Measurements from ENCODE around the gene RNPS1. TPM values are rescaled to one million over a fixed set of nuclear protein-coding genes. Genes with fewer than 3 reads are reported as not detected.

The RNPS1 gene
- polyA plus RNA-seq, 1 donor from 2014 or later: 180 TPM

DNA sequence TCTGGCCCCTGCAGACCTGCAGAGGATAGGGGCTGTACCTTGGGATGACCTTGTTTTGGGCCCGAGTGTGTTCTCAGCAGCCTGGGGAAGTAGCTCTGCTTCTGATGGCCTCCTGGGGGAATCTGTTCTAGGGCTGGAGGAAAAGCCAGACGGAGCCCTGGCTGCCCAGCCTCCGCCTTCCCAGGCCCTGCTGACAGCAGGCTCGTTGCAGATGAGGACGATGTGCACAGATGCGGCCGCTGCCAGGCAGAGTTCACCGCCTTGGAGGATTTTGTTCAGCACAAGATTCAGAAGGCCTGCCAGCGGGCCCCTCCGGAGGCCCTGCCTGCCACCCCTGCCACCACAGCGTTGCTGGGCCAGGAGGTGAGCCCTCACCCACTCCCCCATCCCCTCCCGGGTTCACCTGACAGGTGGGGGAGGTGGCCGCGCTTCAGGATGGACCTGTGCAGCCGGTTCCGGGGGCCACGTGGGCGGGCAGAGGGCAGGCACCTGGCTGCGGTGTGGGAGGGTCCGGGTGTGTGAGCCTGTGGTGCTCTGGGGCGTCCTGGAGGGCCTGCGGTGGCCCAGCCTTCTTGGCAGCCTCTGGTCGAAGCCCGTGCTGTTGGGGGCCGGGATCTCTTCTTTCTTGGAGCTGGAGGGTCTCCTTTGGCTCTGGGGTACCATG, 39.6 kb downstream of the RNPS1 start:
- no peak overlapping the region for H2AFZ ChIP-seq (ENCODE audit: low read depth, low read length)
- TF ChIP-seq EZH2 (IDR thresholded peaks at IDR 0.05; ENCODE audit: borderline replicate concordance, insufficient read depth, low read length, poor library complexity, severe bottlenecking) (no peak), TAF1 (IDR thresholded peaks at IDR 0.05; ENCODE audit: low read depth) (no peak), MXI1 (conservative IDR thresholded peaks at IDR 0.05; ENCODE audit: poor library complexity, severe bottlenecking) (no peak), SMC3 (conservative IDR thresholded peaks at IDR 0.05; ENCODE audit: poor library complexity) (no peak), EP300 (conservative IDR thresholded peaks at IDR 0.05; ENCODE audit: poor library complexity, severe bottlenecking) (no peak), RAD21 (conservative IDR thresholded peaks at IDR 0.05) (no peak), POLR2AphosphoS5 (IDR thresholded peaks at IDR 0.05) (no peak)
- TF ChIP-seq, protein P1, sequence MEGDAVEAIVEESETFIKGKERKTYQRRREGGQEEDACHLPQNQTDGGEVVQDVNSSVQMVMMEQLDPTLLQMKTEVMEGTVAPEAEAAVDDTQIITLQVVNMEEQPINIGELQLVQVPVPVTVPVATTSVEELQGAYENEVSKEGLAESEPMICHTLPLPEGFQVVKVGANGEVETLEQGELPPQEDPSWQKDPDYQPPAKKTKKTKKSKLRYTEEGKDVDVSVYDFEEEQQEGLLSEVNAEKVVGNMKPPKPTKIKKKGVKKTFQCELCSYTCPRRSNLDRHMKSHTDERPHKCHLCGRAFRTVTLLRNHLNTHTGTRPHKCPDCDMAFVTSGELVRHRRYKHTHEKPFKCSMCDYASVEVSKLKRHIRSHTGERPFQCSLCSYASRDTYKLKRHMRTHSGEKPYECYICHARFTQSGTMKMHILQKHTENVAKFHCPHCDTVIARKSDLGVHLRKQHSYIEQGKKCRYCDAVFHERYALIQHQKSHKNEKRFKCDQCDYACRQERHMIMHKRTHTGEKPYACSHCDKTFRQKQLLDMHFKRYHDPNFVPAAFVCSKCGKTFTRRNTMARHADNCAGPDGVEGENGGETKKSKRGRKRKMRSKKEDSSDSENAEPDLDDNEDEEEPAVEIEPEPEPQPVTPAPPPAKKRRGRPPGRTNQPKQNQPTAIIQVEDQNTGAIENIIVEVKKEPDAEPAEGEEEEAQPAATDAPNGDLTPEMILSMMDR (IDR thresholded peaks at IDR 0.05; ENCODE audit: poor library complexity, severe bottlenecking): no peak
- TF ChIP-seq, protein P2, sequence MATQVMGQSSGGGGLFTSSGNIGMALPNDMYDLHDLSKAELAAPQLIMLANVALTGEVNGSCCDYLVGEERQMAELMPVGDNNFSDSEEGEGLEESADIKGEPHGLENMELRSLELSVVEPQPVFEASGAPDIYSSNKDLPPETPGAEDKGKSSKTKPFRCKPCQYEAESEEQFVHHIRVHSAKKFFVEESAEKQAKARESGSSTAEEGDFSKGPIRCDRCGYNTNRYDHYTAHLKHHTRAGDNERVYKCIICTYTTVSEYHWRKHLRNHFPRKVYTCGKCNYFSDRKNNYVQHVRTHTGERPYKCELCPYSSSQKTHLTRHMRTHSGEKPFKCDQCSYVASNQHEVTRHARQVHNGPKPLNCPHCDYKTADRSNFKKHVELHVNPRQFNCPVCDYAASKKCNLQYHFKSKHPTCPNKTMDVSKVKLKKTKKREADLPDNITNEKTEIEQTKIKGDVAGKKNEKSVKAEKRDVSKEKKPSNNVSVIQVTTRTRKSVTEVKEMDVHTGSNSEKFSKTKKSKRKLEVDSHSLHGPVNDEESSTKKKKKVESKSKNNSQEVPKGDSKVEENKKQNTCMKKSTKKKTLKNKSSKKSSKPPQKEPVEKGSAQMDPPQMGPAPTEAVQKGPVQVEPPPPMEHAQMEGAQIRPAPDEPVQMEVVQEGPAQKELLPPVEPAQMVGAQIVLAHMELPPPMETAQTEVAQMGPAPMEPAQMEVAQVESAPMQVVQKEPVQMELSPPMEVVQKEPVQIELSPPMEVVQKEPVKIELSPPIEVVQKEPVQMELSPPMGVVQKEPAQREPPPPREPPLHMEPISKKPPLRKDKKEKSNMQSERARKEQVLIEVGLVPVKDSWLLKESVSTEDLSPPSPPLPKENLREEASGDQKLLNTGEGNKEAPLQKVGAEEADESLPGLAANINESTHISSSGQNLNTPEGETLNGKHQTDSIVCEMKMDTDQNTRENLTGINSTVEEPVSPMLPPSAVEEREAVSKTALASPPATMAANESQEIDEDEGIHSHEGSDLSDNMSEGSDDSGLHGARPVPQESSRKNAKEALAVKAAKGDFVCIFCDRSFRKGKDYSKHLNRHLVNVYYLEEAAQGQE (IDR thresholded peaks at IDR 0.05; ENCODE audit: borderline replicate concordance): no peak
- no peaks in the 10 kb centered on the region for H3K27me3 ChIP-seq (ENCODE audit: insufficient read depth, low read depth, low read length)
- H3K36me3 ChIP-seq (ENCODE audit: insufficient read depth, low read length): no peaks in the 10 kb centered on the region
- H3K9me3 ChIP-seq (ENCODE audit: low read length): no peaks in the 10 kb centered on the region
- H3K4me2 ChIP-seq (ENCODE audit: low read length): no peak overlapping the region
- no peak overlapping the region for H3K4me3 ChIP-seq (ENCODE audit: low read length)
- H4K20me1 ChIP-seq (ENCODE audit: insufficient read depth): no peaks in the 10 kb centered on the region
- H3K27ac ChIP-seq (ENCODE audit: low read length): no peak overlapping the region
- H3F3A ChIP-seq (ENCODE audit: insufficient read depth, low read length, poor library complexity, severe bottlenecking): no peaks in the 10 kb centered on the region
- H3K9me2 ChIP-seq (ENCODE audit: insufficient read depth, low read length): no peaks in the 10 kb centered on the region
- H3K79me2 ChIP-seq (replicated peaks; ENCODE audit: insufficient read depth, low read length): peaks cover 26% of the 10 kb centered on the region
- no peak overlapping the region for H3K9ac ChIP-seq (ENCODE audit: low read length)

DNA sequence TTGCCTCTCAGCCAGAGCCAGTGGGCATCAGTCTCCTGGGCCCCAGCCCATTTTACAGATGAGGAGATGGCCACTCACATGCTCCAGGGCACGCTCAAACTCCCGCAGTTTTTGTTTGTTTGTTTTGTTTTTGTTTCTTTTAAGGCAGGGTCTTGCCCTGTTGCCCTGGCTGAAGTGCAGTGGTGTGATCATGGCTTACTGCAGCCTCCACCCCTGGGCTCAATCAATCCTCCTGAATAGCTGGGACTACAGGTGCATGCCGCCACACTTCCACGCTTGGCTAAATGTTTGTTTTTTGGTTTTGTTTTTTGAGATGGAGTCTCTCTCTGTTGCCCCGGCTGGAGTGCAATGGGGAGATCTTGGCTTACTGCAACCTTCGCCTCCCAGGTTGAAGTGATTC, 41.0 kb downstream of the RNPS1 start:
- no peak for TF ChIP-seq MXI1 (conservative IDR thresholded peaks at IDR 0.05; ENCODE audit: poor library complexity, severe bottlenecking)
- TF ChIP-seq, protein P2 (IDR thresholded peaks at IDR 0.05; ENCODE audit: borderline replicate concordance): no peak
- TF ChIP-seq EZH2 (IDR thresholded peaks at IDR 0.05; ENCODE audit: borderline replicate concordance, insufficient read depth, low read length, poor library complexity, severe bottlenecking): no peak
- TF ChIP-seq POLR2AphosphoS5 (IDR thresholded peaks at IDR 0.05): no peak
- Histone ChIP-seq H3K79me2 (replicated peaks; ENCODE audit: insufficient read depth, low read length) (peaks cover 26% of the 10 kb centered on the region), H3K27me3 (ENCODE audit: insufficient read depth, low read depth, low read length) (no peaks in the 10 kb centered on the region), H3K4me3 (ENCODE audit: low read length) (no peak overlapping the region), H4K20me1 (ENCODE audit: insufficient read depth) (no peaks in the 10 kb centered on the region), H3K4me2 (ENCODE audit: low read length) (no peak overlapping the region), H3K9ac (ENCODE audit: low read length) (no peak overlapping the region), H3F3A (ENCODE audit: insufficient read depth, low read length, poor library complexity, severe bottlenecking) (no peaks in the 10 kb centered on the region), H3K9me2 (ENCODE audit: insufficient read depth, low read length) (no peaks in the 10 kb centered on the region), H3K36me3 (ENCODE audit: insufficient read depth, low read length) (no peaks in the 10 kb centered on the region), H2AFZ (ENCODE audit: low read depth, low read length) (no peak overlapping the region), H3K27ac (ENCODE audit: low read length) (no peak overlapping the region), H3K9me3 (ENCODE audit: low read length) (no peaks in the 10 kb centered on the region)
